Naive thymus-derived CD4-positive, alpha-beta T cell (primary cell): ENCODE results near the gene A4GALT. TPM values are rescaled to one million over a fixed set of nuclear protein-coding genes. Genes with fewer than 3 reads are reported as not detected.
"Not testable (repeated sequence)": the region's sequence is repeated elsewhere in the genome, so short reads cannot be mapped to it uniquely, and the experiment has no call there.

ENCODE experiments used
- ATAC-seq: fragments of 150-1000 bp; cut with Tn5 transposase; 2 replicates; pipeline ENCODE4 v1.10.0; 2021; ENCODE audit warnings: mild to moderate bottlenecking, moderate library complexity
- CTCF ChIA-PET: fragments of 350-600 bp; sonication (Branson Sonifier 250); formaldehyde crosslinking; loops from one replicate; lab custom pipeline; 2021; ENCODE audit warnings: antibody characterized with exemption; lab: Charles Lee
- POLR2A ChIA-PET: fragments of 350-600 bp; sonication (Branson Sonifier 250); formaldehyde crosslinking; loops from one replicate; lab custom pipeline; 2021; ENCODE audit warnings: antibody characterized with exemption, inconsistent platforms; lab: Charles Lee
- DNase-seq, 9 donors: peaks; one replicate each; pipeline versions ENCODE4 v3.0.0 to v3.0.0-alpha.2; 2020 to 2022; ENCODE audit warnings: mixed read lengths in 1 of 9
- H3K27ac ChIP-seq: one replicate; pipeline ENCODE4 v1.7.0; 2013; ENCODE audit warnings: mild to moderate bottlenecking, low read depth, low read length, moderate library complexity
- H3K27me3 ChIP-seq, 2 donors: one replicate each; pipeline ENCODE4 v1.7.0; 2013; ENCODE audit warnings: low read length in 2 of 2, mild to moderate bottlenecking in 2 of 2, moderate library complexity in 2 of 2; ENCODE audit not compliant: control insufficient read depth in 2 of 2, insufficient read depth in 2 of 2
- H3K36me3 ChIP-seq, 3 experiments: 1 replicate in 2 of 3; 2 replicates in 1 of 3; pipeline ENCODE4 v1.7.0; 2013; ENCODE audit warnings: low read length in 3 of 3, mild to moderate bottlenecking in 3 of 3, moderate library complexity in 1 of 3; ENCODE audit not compliant: insufficient read depth in 3 of 3, control insufficient read depth in 2 of 3
- H3K4me1 ChIP-seq, 2 donors: one replicate each; pipeline ENCODE4 v1.7.0; 2013; ENCODE audit warnings: low read length in 2 of 2, mild to moderate bottlenecking in 2 of 2, moderate library complexity in 1 of 2; ENCODE audit not compliant: control insufficient read depth in 2 of 2, insufficient read depth in 2 of 2
- H3K4me3 ChIP-seq: 2 replicates; pipeline ENCODE4 v1.7.0; 2013; ENCODE audit warnings: mild to moderate bottlenecking, low read length
- H3K9me3 ChIP-seq, 3 experiments: 1 replicate in 2 of 3; 2 replicates in 1 of 3; pipeline ENCODE4 v1.7.0; 2013; ENCODE audit warnings: low read length in 3 of 3; ENCODE audit not compliant: control insufficient read depth in 2 of 3
- H3K27ac Mint-ChIP-seq, 9 donors: one replicate each; pipeline ENCODE4 v1.8.0; 2020 to 2022; ENCODE audit warnings: mixed read lengths in 9 of 9, mild to moderate bottlenecking in 8 of 9, moderate library complexity in 5 of 9, inconsistent platforms in 2 of 9
- H3K27me3 Mint-ChIP-seq, 5 donors: one replicate each; pipeline ENCODE4 v1.8.0; 2021 to 2022; ENCODE audit warnings: mixed read lengths in 5 of 5, mild to moderate bottlenecking in 1 of 5
- H3K36me3 Mint-ChIP-seq, 5 donors: one replicate each; pipeline ENCODE4 v1.8.0; 2020 to 2022; ENCODE audit warnings: mixed read lengths in 5 of 5, mild to moderate bottlenecking in 3 of 5, inconsistent platforms in 1 of 5
- H3K4me1 Mint-ChIP-seq, 7 donors: one replicate each; pipeline ENCODE4 v1.8.0; 2020 to 2022; ENCODE audit warnings: mixed read lengths in 7 of 7, mild to moderate bottlenecking in 3 of 7, inconsistent platforms in 1 of 7
- H3K4me3 Mint-ChIP-seq, 10 donors: one replicate each; pipeline ENCODE4 v1.8.0; 2020 to 2022; ENCODE audit warnings: mild to moderate bottlenecking in 10 of 10, mixed read lengths in 10 of 10, moderate library complexity in 6 of 10, inconsistent platforms in 2 of 10
- H3K9me3 Mint-ChIP-seq, 11 donors: one replicate each; pipeline ENCODE4 v1.8.0; 2020 to 2022; ENCODE audit warnings: mixed read lengths in 11 of 11, mild to moderate bottlenecking in 4 of 11, inconsistent platforms in 1 of 11, moderate library complexity in 1 of 11
- intact Hi-C, 2 donors: fragments of 100-400 bp; cut with micrococcal nuclease; formaldehyde crosslinking; loops; one replicate each; pipeline ENCODE4 v1.15.1; 2023
- polyA plus RNA-seq, 2 donors: library from polyadenylated mRNA; unstranded; fragments of 300-500 nt; fragmentation: Illumina TruSeq; gene quantifications; one replicate each; pipeline ENCODE4 v1.2.3, GENCODE V29; 2021
- total RNA-seq, 6 experiments: library from RNA in 5 of 6; stranded (reverse) in 5 of 6; gene quantifications; 1 replicate in 5 of 6; 2 replicates in 1 of 6; pipeline ENCODE4 v1.2.3 and lab custom pipeline; 2021 to 2026

The A4GALT gene
- total and polyA plus RNA-seq, 7 experiments from 2014 or later, result not detected

DNA sequence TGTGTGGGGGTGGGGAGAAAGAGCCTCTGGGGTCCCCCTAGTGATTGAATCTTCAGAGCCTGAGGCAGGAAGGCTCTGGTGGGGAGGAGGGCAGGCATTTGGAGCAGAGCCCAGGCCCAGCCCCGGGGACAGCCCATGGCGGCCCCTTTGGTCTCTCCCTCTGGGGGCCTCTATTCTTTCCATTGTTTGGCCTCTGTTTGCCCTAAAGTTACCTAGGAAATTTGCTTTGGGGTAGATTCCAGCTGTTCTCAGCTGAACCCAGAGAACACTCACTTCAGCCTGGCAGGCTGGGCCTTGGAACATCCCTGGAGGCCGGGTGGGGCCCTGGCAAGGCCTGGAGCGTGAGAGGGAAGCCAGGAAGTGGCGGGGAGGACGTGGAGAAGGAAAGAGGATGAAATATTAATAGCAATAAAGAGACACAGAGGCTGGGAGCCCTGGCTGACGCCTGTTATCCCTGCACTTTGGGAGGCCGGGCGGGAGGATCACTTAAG, 22.9 kb upstream of the A4GALT start:
- no peak overlapping the region for H3K27ac Mint-ChIP-seq
- POLR2A ChIA-PET, result no interaction called here
- no peaks in the 10 kb centered on the region for H3K36me3 Mint-ChIP-seq
- DNase-seq (no peak), ATAC-seq (no peak)
- intact Hi-C loops, result no loop called here
- H3K27me3 Mint-ChIP-seq, result peaks cover 0 to 13% (median 7%) of the 10 kb centered on the region in 5 donors
- H3K9me3 ChIP-seq, result no peaks in the 10 kb centered on the region
- no peak overlapping the region for H3K4me3 Mint-ChIP-seq
- H3K4me1 Mint-ChIP-seq, result peaks cover 0 to 1% (median 0%) of the 10 kb centered on the region in 7 donors
- H3K27me3 ChIP-seq, result no peaks in the 10 kb centered on the region
- CTCF ChIA-PET, result no interaction called here
- no peaks in the 10 kb centered on the region for H3K36me3 ChIP-seq
- H3K4me1 ChIP-seq, result no peaks in the 10 kb centered on the region
- no peak overlapping the region for H3K27ac ChIP-seq
- no peaks in the 10 kb centered on the region for H3K9me3 Mint-ChIP-seq
- no peak overlapping the region for H3K4me3 ChIP-seq

DNA sequence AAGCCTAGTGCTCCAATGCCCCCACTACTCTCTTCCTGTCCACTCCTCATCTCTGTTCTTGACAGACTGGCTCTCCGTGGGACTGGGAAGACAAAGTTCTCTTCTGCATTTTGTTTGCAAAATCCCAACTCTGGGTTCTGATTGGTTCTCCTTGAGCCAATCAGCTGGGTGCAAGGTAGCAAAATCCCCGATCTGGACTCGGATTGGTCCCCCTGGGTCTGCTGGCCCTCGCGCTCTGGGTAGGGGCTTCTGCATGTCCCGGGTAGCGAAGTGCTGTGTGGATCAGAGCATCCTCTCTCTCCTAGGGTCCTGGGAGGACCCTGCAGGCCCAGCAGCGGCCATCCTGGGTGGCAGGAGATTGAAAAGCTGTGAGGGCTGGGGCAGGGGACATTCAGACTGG, 22.3 kb upstream of the A4GALT start:
- Mint-ChIP-seq H3K4me1 (peaks cover 0 to 1% (median 0%) of the 10 kb centered on the region in 7 donors), H3K9me3 (no peaks in the 10 kb centered on the region), H3K36me3 (no peaks in the 10 kb centered on the region), H3K27ac (no peak overlapping the region), H3K27me3 (peaks cover 0 to 13% (median 7%) of the 10 kb centered on the region in 5 donors), H3K4me3 (no peak overlapping the region)
- CTCF ChIA-PET, result no interaction called here
- ATAC-seq (no peak), DNase-seq (no peak)
- Histone ChIP-seq H3K9me3 (no peaks in the 10 kb centered on the region), H3K27ac (no peak overlapping the region), H3K4me1 (no peaks in the 10 kb centered on the region), H3K36me3 (no peaks in the 10 kb centered on the region), H3K27me3 (no peaks in the 10 kb centered on the region), H3K4me3 (no peak overlapping the region)
- POLR2A ChIA-PET, result no interaction called here
- intact Hi-C loops, result no loop called here

DNA sequence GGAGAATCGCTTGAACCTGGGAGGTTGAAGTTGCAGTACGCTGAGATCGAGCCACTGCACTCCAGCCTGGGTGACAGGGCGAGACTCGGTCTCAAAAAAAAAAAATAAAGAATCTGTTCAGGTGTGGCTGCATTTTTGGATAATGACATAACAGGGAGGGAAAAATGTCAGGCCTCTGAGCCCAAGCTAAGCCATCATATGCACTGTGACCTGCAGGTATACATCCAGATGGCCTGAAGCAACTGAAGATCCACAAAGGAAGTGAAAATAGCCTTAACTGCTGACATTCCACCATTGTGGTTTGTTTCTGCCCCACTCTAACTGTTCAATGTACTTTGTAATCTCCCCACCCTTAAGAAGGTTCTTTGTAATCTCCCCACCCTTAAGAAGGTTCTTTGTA, 19.6 kb upstream of the A4GALT start:
- H3K27ac ChIP-seq, H3K9me3 ChIP-seq, DNase-seq, H3K27ac Mint-ChIP-seq, H3K36me3 ChIP-seq, intact Hi-C loops, H3K9me3 Mint-ChIP-seq, CTCF ChIA-PET, H3K27me3 ChIP-seq, H3K4me3 ChIP-seq, POLR2A ChIA-PET, ATAC-seq, H3K4me3 Mint-ChIP-seq, H3K36me3 Mint-ChIP-seq, H3K4me1 Mint-ChIP-seq, H3K4me1 ChIP-seq: not testable (repeated sequence)
- H3K27me3 Mint-ChIP-seq, result peaks cover 0 to 16% (median 11%) of the 10 kb centered on the region in 5 donors

DNA sequence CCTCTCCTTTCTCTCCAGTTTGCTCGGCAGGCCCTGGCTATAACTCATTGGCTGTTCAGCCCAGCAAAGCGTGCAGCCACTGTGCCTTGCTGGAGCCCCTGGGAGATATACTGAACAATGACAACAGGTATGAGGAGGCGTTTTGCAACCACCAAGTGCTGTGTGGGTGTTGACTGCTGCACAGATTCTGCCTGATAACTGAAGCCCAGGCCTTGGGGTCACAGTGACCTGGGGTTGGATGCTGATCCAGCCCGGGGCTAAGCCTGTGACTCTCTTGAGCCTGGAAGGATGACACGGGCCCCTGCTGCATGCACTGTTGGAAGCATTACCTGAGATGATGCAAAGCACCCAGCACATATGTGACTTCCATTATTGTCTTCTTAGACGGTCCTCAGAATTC, 13.7 kb upstream of the A4GALT start:
- POLR2A ChIA-PET, result no interaction called here
- H3K27ac Mint-ChIP-seq, result no peak overlapping the region
- intact Hi-C loops, result no loop called here

DNA sequence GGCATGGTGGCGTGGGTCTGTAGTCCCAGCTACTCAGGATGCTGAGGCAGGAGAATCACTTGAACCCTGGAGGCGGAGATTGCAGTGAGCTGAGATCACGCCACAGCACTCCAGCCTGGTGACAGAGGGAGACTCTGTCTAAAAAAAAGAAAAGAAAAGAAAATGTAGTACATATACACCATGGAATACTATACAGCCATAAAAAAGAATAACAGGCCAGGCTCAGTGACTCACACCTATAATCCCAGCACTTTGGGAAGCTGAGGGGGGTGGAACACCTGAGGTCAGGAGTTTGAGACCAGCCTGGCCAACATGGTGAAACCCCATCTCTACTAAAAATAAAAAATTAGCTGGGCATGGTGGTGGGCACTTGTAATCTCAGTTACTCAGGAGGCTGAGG, 12.7 kb upstream of the A4GALT start:
- H3K27me3 ChIP-seq, H3K4me3 ChIP-seq, H3K4me1 ChIP-seq, H3K27ac ChIP-seq, H3K9me3 Mint-ChIP-seq, H3K36me3 Mint-ChIP-seq, H3K9me3 ChIP-seq, DNase-seq, ATAC-seq, CTCF ChIA-PET, H3K36me3 ChIP-seq, intact Hi-C loops, H3K4me1 Mint-ChIP-seq, H3K27ac Mint-ChIP-seq, H3K4me3 Mint-ChIP-seq, POLR2A ChIA-PET: not testable (repeated sequence)
- H3K27me3 Mint-ChIP-seq, result peaks cover 0 to 17% (median 2%) of the 10 kb centered on the region in 5 donors

More for the DNA sequence above, 13.7 kb upstream of the A4GALT start:
- no peak overlapping the region for H3K27ac ChIP-seq
- H3K4me1 ChIP-seq, result no peaks in the 10 kb centered on the region
- H3K27me3 Mint-ChIP-seq, result peaks cover 0 to 18% (median 4%) of the 10 kb centered on the region in 5 donors
- ATAC-seq, result no peak
- no peaks in the 10 kb centered on the region for H3K36me3 ChIP-seq
- H3K36me3 Mint-ChIP-seq, result no peaks in the 10 kb centered on the region
- CTCF ChIA-PET, result no interaction called here
- no peaks in the 10 kb centered on the region for H3K4me1 Mint-ChIP-seq
- H3K4me3 ChIP-seq, result no peak overlapping the region
- H3K9me3 Mint-ChIP-seq, result peaks cover 0 to 1% (median 0%) of the 10 kb centered on the region in 11 donors
- no peak for DNase-seq
- no peak overlapping the region for H3K4me3 Mint-ChIP-seq
- H3K9me3 ChIP-seq, result no peaks in the 10 kb centered on the region
- H3K27me3 ChIP-seq, result no peaks in the 10 kb centered on the region

DNA sequence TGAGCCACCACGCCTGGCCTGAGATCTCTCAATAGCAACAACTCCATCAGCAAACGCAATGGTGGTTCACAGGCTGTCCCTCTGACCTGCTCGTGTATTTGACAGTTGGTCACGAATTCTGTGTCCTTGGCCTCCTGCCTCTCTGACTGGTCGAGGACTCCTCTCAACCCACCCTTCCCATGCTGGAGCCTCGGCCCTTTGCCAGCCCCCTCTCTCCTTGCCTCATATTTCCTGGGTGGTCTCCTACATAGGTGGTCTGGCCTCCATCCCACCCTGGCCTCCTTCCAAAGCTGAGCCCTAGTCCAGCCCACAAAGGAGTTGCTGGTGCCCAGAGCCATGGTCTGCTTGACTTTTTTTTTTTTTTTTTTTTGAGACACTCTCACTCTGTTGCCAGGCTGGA, 11.4 kb upstream of the A4GALT start:
- ChIA-PET POLR2A (no interaction called here), CTCF (no interaction called here)
- Mint-ChIP-seq H3K4me1 (no peaks in the 10 kb centered on the region), H3K4me3 (no peak overlapping the region), H3K27ac (no peak overlapping the region), H3K9me3 (peaks cover 0 to 1% (median 0%) of the 10 kb centered on the region in 11 donors), H3K36me3 (no peaks in the 10 kb centered on the region), H3K27me3 (peaks cover 5 to 23% (median 6%) of the 10 kb centered on the region in 5 donors)
- DNase-seq (no peak), ATAC-seq (no peak)
- no peak overlapping the region for H3K4me3 ChIP-seq
- no peaks in the 10 kb centered on the region for H3K36me3 ChIP-seq
- H3K9me3 ChIP-seq, result no peaks in the 10 kb centered on the region
- intact Hi-C loops, result no loop called here
- H3K27ac ChIP-seq, result no peak overlapping the region
- H3K27me3 ChIP-seq, result no peaks in the 10 kb centered on the region
- H3K4me1 ChIP-seq, result no peaks in the 10 kb centered on the region

DNA sequence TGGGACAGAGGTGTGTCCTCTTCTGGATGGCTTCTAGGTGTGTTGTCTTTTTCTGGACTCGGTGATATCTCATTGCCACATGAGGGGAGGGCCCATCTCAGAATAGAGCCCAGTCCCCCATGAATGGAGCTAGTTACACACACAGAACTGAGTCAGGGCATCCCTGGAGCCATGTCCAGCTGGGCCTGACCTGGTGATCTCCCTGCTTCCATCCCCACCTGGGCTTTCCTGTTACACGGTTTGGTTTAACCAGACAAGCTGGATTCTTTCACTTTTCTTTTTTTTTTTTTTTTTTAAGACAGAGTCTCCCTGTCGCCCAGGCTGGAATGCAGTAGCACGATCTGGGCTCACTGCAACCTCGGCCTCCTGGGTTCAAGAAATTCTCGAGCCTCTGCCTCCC, 6.1 kb upstream of the A4GALT start:
- CTCF ChIA-PET, result no interaction called here
- no peaks in the 10 kb centered on the region for H3K36me3 ChIP-seq
- H3K27me3 ChIP-seq, result no peaks in the 10 kb centered on the region
- Mint-ChIP-seq H3K9me3 (no peaks in the 10 kb centered on the region), H3K36me3 (no peaks in the 10 kb centered on the region), H3K4me1 (no peaks in the 10 kb centered on the region), H3K27ac (no peak overlapping the region), H3K27me3 (peaks cover 12 to 34% (median 24%) of the 10 kb centered on the region in 5 donors), H3K4me3 (no peak overlapping the region)
- H3K4me3 ChIP-seq, result no peak overlapping the region
- intact Hi-C loops, result no loop called here
- POLR2A ChIA-PET, result no interaction called here
- DNase-seq (no peak), ATAC-seq (no peak)
- no peaks in the 10 kb centered on the region for H3K9me3 ChIP-seq
- H3K27ac ChIP-seq, result no peak overlapping the region
- no peaks in the 10 kb centered on the region for H3K4me1 ChIP-seq
